ENCODE results near the gene SLC16A1. TPM values are rescaled to one million over a fixed set of nuclear protein-coding genes. Genes with fewer than 3 reads are reported as not detected.
A peak's percentile ranks its signal among the peaks of the same experiment; 100 is the strongest.

The SLC16A1 gene
- total and polyA plus RNA-seq, 2 experiments from 2014 or later, result 231 to 593 TPM

DNA sequence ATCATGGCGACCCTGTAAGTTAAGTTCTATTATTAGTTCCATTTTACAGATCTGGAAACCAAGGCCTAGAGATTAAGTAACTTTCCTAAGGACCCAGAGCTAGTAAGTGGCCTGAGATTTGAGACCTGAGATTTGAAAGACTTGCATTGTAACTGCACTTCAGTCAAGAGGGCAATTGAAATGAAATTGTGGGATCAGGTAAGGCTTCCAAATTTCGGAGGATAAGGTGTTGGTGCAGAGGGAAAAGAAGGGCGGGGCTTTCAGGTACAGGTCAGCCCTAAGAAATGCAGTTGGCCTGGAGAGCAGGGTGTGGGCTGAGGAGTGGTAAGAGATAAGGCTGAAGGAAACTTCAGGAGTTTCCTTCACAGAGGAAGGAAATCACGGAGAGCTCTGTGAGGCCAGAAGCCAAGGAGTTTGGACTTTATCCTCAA, 51.1 kb downstream of the SLC16A1 start (continued):
- TF ChIP-seq, protein P1, sequence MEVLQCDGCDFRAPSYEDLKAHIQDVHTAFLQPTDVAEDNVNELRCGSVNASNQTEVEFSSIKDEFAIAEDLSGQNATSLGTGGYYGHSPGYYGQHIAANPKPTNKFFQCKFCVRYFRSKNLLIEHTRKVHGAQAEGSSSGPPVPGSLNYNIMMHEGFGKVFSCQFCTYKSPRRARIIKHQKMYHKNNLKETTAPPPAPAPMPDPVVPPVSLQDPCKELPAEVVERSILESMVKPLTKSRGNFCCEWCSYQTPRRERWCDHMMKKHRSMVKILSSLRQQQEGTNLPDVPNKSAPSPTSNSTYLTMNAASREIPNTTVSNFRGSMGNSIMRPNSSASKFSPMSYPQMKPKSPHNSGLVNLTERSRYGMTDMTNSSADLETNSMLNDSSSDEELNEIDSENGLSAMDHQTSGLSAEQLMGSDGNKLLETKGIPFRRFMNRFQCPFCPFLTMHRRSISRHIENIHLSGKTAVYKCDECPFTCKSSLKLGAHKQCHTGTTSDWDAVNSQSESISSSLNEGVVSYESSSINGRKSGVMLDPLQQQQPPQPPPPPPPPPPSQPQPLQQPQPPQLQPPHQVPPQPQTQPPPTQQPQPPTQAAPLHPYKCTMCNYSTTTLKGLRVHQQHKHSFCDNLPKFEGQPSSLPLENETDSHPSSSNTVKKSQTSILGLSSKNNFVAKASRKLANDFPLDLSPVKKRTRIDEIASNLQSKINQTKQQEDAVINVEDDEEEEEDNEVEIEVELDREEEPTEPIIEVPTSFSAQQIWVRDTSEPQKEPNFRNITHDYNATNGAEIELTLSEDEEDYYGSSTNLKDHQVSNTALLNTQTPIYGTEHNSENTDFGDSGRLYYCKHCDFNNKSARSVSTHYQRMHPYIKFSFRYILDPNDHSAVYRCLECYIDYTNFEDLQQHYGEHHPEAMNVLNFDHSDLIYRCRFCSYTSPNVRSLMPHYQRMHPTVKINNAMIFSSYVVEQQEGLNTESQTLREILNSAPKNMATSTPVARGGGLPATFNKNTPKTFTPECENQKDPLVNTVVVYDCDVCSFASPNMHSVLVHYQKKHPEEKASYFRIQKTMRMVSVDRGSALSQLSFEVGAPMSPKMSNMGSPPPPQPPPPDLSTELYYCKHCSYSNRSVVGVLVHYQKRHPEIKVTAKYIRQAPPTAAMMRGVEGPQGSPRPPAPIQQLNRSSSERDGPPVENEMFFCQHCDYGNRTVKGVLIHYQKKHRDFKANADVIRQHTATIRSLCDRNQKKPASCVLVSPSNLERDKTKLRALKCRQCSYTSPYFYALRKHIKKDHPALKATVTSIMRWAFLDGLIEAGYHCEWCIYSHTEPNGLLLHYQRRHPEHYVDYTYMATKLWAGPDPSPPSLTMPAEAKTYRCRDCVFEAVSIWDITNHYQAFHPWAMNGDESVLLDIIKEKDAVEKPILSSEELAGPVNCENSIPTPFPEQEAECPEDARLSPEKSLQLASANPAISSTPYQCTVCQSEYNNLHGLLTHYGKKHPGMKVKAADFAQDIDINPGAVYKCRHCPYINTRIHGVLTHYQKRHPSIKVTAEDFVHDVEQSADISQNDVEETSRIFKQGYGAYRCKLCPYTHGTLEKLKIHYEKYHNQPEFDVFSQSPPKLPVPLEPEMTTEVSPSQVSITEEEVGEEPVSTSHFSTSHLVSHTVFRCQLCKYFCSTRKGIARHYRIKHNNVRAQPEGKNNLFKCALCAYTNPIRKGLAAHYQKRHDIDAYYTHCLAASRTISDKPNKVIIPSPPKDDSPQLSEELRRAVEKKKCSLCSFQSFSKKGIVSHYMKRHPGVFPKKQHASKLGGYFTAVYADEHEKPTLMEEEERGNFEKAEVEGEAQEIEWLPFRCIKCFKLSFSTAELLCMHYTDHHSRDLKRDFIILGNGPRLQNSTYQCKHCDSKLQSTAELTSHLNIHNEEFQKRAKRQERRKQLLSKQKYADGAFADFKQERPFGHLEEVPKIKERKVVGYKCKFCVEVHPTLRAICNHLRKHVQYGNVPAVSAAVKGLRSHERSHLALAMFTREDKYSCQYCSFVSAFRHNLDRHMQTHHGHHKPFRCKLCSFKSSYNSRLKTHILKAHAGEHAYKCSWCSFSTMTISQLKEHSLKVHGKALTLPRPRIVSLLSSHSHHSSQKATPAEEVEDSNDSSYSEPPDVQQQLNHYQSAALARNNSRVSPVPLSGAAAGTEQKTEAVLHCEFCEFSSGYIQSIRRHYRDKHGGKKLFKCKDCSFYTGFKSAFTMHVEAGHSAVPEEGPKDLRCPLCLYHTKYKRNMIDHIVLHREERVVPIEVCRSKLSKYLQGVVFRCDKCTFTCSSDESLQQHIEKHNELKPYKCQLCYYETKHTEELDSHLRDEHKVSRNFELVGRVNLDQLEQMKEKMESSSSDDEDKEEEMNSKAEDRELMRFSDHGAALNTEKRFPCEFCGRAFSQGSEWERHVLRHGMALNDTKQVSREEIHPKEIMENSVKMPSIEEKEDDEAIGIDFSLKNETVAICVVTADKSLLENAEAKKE (CRISPR knock-in tag; IDR thresholded peaks at IDR 0.05), result no peak
- TF ChIP-seq NANOG (IDR thresholded peaks at IDR 0.05; ENCODE audit: borderline replicate concordance), result no peak

- ATAC-seq (no peak), DNase-seq (ENCODE audit: low spot score) (no peak)
- H3K27me3 ChIP-seq (ENCODE audit: insufficient read depth), result no peaks in the 10 kb centered on the region
- H3K79me2 ChIP-seq (replicated peaks; ENCODE audit: insufficient read depth), result no peaks in the 10 kb centered on the region
- H3K4me3 ChIP-seq, result no peak overlapping the region
- H3K4me1 Mint-ChIP-seq, result peaks cover 44% of the 10 kb centered on the region
- H4K20me1 ChIP-seq (replicated peaks; ENCODE audit: insufficient read depth), result no peaks in the 10 kb centered on the region
- no peak overlapping the region for H2AFZ ChIP-seq
- H3K36me3 Mint-ChIP-seq (ENCODE audit: low read depth), result peaks cover 14% of the 10 kb centered on the region; the same call in 2 of the 3 replicates
- H3K4me3 Mint-ChIP-seq, result no peak overlapping the region
- H3K4me2 ChIP-seq, result 0 out of 2 replicates have a peak overlapping the region, but pooled peaks have one; percentile 18
- H3F3A ChIP-seq (replicated peaks; ENCODE audit: low read depth), result peaks cover 7% of the 10 kb centered on the region; the same call in 1 of the 2 replicates
- H3K36me3 ChIP-seq (ENCODE audit: insufficient read depth), result no peaks in the 10 kb centered on the region; the same call in 1 of the 2 replicates
- peaks cover 11% of the 10 kb centered on the region for H3K9me3 Mint-ChIP-seq
- peaks cover 44% of the 10 kb centered on the region for H3K4me1 ChIP-seq (ENCODE audit: insufficient read depth)
- peak overlapping the region; percentile 74 for H3K27ac ChIP-seq (ENCODE audit: low read depth)
- 0 out of 2 replicates have a peak overlapping the region, but pooled peaks have one; percentile 1 for H3K27ac Mint-ChIP-seq
- peaks cover 17% of the 10 kb centered on the region for H3K27me3 Mint-ChIP-seq (ENCODE audit: insufficient read depth, low read depth, poor library complexity)
- H3K9me2 ChIP-seq (ENCODE audit: insufficient read depth), result no peaks in the 10 kb centered on the region
- TF ChIP-seq, protein P2, sequence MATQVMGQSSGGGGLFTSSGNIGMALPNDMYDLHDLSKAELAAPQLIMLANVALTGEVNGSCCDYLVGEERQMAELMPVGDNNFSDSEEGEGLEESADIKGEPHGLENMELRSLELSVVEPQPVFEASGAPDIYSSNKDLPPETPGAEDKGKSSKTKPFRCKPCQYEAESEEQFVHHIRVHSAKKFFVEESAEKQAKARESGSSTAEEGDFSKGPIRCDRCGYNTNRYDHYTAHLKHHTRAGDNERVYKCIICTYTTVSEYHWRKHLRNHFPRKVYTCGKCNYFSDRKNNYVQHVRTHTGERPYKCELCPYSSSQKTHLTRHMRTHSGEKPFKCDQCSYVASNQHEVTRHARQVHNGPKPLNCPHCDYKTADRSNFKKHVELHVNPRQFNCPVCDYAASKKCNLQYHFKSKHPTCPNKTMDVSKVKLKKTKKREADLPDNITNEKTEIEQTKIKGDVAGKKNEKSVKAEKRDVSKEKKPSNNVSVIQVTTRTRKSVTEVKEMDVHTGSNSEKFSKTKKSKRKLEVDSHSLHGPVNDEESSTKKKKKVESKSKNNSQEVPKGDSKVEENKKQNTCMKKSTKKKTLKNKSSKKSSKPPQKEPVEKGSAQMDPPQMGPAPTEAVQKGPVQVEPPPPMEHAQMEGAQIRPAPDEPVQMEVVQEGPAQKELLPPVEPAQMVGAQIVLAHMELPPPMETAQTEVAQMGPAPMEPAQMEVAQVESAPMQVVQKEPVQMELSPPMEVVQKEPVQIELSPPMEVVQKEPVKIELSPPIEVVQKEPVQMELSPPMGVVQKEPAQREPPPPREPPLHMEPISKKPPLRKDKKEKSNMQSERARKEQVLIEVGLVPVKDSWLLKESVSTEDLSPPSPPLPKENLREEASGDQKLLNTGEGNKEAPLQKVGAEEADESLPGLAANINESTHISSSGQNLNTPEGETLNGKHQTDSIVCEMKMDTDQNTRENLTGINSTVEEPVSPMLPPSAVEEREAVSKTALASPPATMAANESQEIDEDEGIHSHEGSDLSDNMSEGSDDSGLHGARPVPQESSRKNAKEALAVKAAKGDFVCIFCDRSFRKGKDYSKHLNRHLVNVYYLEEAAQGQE (IDR thresholded peaks at IDR 0.05; ENCODE audit: unreplicated experiment), result no peak
- TF ChIP-seq ZNF114 (CRISPR knock-in tag; IDR thresholded peaks at IDR 0.05), result no peak
- TF ChIP-seq, protein P3, sequence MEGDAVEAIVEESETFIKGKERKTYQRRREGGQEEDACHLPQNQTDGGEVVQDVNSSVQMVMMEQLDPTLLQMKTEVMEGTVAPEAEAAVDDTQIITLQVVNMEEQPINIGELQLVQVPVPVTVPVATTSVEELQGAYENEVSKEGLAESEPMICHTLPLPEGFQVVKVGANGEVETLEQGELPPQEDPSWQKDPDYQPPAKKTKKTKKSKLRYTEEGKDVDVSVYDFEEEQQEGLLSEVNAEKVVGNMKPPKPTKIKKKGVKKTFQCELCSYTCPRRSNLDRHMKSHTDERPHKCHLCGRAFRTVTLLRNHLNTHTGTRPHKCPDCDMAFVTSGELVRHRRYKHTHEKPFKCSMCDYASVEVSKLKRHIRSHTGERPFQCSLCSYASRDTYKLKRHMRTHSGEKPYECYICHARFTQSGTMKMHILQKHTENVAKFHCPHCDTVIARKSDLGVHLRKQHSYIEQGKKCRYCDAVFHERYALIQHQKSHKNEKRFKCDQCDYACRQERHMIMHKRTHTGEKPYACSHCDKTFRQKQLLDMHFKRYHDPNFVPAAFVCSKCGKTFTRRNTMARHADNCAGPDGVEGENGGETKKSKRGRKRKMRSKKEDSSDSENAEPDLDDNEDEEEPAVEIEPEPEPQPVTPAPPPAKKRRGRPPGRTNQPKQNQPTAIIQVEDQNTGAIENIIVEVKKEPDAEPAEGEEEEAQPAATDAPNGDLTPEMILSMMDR (conservative IDR thresholded peaks at IDR 0.05; ENCODE audit: low read depth in 2 of 2), result no peak
Measured at GRCh38 chr1:112904071-112904830, 51.7 kb downstream of the SLC16A1 start.

Data from GM23338 (cell line).